Mucosa of descending colon (tissue), 3 donors: Measurements from ENCODE around the gene SPRED3. TPM values are rescaled to one million over a fixed set of nuclear protein-coding genes. Genes with fewer than 3 reads are reported as not detected.
A peak's percentile ranks its signal among the peaks of the same experiment; 100 is the strongest.
"Not testable (repeated sequence)": the region's sequence is repeated elsewhere in the genome, so short reads cannot be mapped to it uniquely, and the experiment has no call there.

Source experiments
- ATAC-seq: fragments of 200-7000 bp; cut with Tn5 transposase; one replicate; pipeline ENCODE4 v1.9.1; 2020; ENCODE audit warnings: mild to moderate bottlenecking, moderate library complexity
- DNase-seq, 3 donors: peaks; one replicate each; pipeline ENCODE4 v3.0.0-alpha.2; 2020
- H3K36me3 ChIP-seq: fragments of 200-600 bp; one replicate; pipeline ENCODE4 v1.8.0; 2021; ENCODE audit warnings: low read depth, mild to moderate bottlenecking
- H3K4me1 ChIP-seq: fragments of 200-600 bp; one replicate; pipeline ENCODE4 v1.8.0; 2021; ENCODE audit warnings: low read depth, mild to moderate bottlenecking
- H3K4me3 ChIP-seq: fragments of 200-600 bp; one replicate; pipeline ENCODE4 v1.8.0; 2021; ENCODE audit warnings: mild to moderate bottlenecking
- H3K9me3 ChIP-seq: fragments of 200-600 bp; one replicate; pipeline ENCODE4 v1.8.0; 2021; ENCODE audit warnings: mild to moderate bottlenecking
- intact Hi-C, 2 donors: fragments of 100-400 bp; cut with DNase I in 1 of 2; cut with micrococcal nuclease in 1 of 2; formaldehyde crosslinking; loops; one replicate each; pipeline versions ENCODE4 v1.11.0 to v1.11.1; 2022; cut with DNase I, micrococcal nuclease
- total RNA-seq, 3 donors: library from RNA; stranded (reverse); fragmentation: NEBNext Ultra II Directional in 2 of 3; extraction: Animal tissue kit (Norgen Biotek cat#: 25700) in 2 of 3; gene quantifications; one replicate each; pipeline versions ENCODE4 v1.2.1 to v1.2.4, GENCODE V29; 2021 to 2023
- TF ChIP-seq, protein P1 (sequence below): fragments of 200-600 bp; IDR thresholded peaks from one replicate; pipeline ENCODE4 v1.8.0; 2022; ENCODE audit warnings: antibody characterized with exemption, mild to moderate bottlenecking
- donor health status: DM: no; HTN: no; CAD: no; lungs with moderate emphysema.
- donor health status: DM: no; HTN: no; CAD: no.
- donor health status: DM: no; HTN: yes; CAD: no.

Gene SPRED3
- total RNA-seq, 3 donors from 2014 or later = 0.46 to 0.82 (median 0.80) TPM

DNA sequence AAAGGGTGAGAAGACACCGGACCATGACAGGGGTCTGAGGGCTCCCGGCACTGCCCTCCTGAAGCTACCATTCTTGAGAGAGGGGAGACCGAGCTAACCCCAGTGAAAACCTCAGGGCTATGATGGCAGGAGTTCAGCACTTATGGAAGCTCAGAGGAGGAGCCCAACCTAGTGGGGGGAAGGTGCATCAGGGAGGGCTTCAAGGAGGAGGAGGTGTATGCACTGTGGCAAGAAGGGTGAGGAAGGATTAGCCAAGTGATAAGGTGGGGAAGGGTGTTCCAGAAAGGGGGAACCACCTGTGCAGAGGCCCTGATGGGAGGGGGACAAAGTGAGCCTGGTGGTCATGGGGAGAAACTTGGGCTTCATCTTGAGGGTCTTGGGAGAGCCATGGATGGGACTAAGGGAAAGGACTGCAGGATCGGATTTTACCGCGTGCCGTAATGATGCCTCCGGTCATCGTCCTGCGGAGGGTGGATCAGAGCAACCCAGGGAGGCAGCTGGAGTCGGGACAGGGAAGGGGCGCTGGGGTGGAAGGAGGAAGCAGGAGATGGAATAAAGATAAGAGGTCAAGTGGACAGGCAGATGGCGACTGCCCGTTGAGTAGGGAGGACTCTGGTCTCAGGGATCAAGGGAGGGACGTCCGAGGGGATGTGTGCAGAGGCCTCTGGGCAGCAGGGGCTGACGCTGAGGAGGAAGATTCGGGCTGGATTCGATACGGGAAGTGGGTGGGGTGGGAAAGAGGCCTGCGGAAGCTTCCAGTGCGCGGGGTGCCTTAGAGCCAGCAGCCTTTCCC lies 27.5 kb upstream of the SPRED3 start:
- no peak for ATAC-seq
- peaks cover 12% of the 10 kb centered on the region for H3K4me1 ChIP-seq
- DNase-seq = no peak
- H3K9me3 ChIP-seq = peaks cover 4% of the 10 kb centered on the region
- TF ChIP-seq, protein P1, sequence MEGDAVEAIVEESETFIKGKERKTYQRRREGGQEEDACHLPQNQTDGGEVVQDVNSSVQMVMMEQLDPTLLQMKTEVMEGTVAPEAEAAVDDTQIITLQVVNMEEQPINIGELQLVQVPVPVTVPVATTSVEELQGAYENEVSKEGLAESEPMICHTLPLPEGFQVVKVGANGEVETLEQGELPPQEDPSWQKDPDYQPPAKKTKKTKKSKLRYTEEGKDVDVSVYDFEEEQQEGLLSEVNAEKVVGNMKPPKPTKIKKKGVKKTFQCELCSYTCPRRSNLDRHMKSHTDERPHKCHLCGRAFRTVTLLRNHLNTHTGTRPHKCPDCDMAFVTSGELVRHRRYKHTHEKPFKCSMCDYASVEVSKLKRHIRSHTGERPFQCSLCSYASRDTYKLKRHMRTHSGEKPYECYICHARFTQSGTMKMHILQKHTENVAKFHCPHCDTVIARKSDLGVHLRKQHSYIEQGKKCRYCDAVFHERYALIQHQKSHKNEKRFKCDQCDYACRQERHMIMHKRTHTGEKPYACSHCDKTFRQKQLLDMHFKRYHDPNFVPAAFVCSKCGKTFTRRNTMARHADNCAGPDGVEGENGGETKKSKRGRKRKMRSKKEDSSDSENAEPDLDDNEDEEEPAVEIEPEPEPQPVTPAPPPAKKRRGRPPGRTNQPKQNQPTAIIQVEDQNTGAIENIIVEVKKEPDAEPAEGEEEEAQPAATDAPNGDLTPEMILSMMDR = no peak
- intact Hi-C loops = no loop called here
- no peak overlapping the region for H3K4me3 ChIP-seq
- H3K36me3 ChIP-seq = no peaks in the 10 kb centered on the region

DNA sequence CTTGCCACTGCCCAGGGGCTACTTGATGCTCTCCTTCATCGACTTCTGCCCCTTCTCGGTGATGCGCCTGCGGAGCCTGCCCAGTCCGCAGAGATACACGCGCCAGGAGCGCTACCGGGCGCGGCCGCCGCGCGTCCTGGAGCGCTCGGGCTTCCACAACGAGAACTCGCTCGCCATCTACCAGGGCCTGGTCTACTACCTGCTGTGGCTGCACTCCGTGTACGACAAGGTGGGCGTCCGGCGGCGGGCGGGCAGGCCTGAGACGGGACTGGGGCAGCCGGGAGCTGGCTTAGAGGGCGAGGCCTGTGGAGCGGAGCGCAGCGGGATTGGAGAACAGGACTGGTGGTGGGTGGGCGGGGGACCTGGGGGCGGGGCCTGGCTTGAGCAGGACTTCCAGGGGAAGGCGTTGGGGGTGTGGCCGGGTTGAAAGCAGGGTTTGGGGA lies 26.8 kb upstream of the SPRED3 start:
- no peaks in the 10 kb centered on the region for H3K36me3 ChIP-seq
- TF ChIP-seq, protein P1 = no peak
- intact Hi-C loops = no loop called here
- DNase-seq (peak; percentile 77 to 86 (median 78)), ATAC-seq (peak; percentile 86)
- H3K9me3 ChIP-seq = peaks cover 4% of the 10 kb centered on the region
- H3K4me3 ChIP-seq = no peak overlapping the region
- H3K4me1 ChIP-seq = peaks cover 12% of the 10 kb centered on the region

DNA sequence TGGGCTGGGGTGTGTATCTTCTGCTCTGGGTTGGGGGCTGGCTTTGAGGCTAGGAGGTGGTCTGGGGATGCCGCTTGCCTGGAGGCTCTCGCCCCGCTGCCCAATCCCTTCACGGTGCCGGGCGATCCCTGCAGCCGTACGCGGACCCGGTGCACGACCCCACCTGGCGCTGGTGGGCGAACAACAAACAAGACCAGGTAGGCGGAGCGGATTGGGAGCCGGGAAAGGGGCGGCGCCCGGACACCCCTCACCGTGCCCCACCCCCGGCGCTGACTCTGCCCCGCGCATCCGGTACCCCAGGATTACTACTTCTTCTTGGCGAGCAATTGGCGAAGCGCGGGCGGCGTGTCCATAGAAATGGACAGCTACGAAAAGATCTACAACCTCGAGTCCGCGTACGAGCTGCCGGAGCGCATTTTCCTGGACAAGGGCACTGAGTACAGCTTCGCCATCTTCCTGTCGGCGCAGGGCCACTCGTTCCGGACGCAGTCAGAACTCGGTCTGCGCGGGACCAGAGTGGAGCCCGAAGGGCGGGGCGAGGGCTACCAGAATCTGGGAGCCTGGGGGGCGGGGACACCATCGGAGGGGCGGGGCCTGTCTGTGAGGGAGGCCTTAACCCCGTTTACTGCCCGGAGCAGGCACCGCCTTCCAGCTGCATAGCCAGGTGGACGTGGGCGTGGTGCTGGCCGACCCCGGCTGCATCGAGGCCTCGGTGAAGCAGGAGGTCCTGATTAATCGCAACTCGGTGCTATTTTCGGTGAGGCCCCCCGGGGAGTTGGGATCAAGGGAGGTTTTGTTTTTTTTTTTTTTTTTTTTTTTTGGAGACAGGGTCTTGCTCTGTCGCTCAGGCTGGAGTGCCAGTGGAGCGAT lies 26.2 kb upstream of the SPRED3 start:
- DNase-seq (peak; percentile 89 to 92 (median 91)), ATAC-seq (peak; percentile 85)
- Histone ChIP-seq H3K4me3 (no peak overlapping the region), H3K4me1 (peaks cover 12% of the 10 kb centered on the region), H3K36me3 (no peaks in the 10 kb centered on the region), H3K9me3 (peaks cover 4% of the 10 kb centered on the region)
- TF ChIP-seq, protein P1 = no peak
- intact Hi-C loops = no loop called here

DNA sequence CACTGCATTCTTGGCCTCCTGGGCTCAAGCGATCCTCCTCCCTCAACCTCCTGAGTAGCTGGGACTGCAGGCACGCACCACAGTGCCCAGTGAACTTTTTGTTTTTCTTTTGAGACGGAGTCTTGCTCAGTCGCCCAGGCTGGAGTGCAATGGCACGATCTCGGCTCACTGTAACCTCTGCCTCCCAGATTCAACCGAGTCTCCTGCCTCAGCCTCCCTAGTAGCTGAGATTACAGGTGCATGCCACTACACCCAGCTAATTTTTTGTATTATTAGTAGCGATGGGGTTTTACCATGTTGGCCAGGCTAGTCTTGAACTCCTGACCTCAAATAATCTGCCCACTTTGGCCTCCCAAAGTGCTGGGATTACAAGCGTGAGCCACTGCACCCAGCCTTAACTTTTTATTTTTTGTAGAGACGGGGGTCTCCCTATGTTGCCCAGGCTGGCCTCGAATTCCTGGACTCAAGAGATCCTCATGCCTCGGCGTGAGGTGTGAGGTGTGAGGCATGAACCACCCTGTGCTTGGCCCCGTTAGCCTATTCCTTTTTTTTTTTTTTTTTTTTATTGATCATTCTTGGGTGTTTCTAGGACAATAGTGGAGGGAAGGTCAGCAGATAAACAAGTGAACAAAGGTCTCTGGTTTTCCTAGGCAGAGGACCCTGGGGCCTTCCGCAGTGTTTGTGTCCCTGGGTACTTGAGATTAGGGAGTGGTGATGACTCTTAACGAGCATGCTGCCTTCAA lies 25.4 kb upstream of the SPRED3 start:
- H3K36me3 ChIP-seq, DNase-seq, intact Hi-C loops, ATAC-seq, H3K9me3 ChIP-seq, H3K4me3 ChIP-seq: not testable (repeated sequence)
- H3K4me1 ChIP-seq = peaks cover 12% of the 10 kb centered on the region

DNA sequence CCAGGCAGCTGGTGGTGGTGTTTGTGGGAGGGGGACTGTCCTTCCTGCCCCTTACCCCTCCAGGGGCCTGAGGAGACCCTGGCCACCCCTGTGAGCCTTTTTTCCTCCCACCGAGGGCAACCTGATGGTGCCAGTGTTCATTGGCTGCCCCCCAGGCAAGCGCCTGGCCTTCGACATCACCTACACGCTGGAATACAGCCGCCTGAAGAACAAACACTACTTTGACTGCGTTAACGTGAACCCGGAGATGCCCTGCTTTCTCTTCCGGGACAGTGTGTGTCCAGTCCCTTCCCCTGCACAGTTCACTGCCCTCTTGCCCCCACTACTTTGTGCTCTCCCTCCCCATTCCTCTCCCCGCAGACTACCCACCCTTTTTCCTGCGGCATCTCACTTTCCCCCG lies 21.5 kb upstream of the SPRED3 start:
- peaks cover 4% of the 10 kb centered on the region for H3K9me3 ChIP-seq
- ATAC-seq (no peak), DNase-seq (no peak)
- peaks cover 7% of the 10 kb centered on the region for H3K4me1 ChIP-seq
- H3K4me3 ChIP-seq = no peak overlapping the region
- TF ChIP-seq, protein P1 = no peak
- intact Hi-C loops = no loop called here
- H3K36me3 ChIP-seq = no peaks in the 10 kb centered on the region
